BE2C (cell line): ENCODE data around the gene CCM2.
"Not testable (repeated sequence)": the region's sequence is repeated elsewhere in the genome, so short reads cannot be mapped to it uniquely, and the experiment has no call there.

Experiments
- DNase-seq: peaks from one replicate; pipeline ENCODE4 v3.0.0-alpha.2; 2020
- H3K27me3 ChIP-seq: fragments of 250-450 bp; sonication (Bioruptor Pico); 2 replicates; pipeline ENCODE4 v1.5.1; 2020; ENCODE audit warnings: mild to moderate bottlenecking
- H3K36me3 ChIP-seq: fragments of 250-450 bp; sonication (Bioruptor Pico); 2 replicates; pipeline ENCODE4 v1.5.1; 2020; ENCODE audit warnings: mild to moderate bottlenecking
- H3K4me1 ChIP-seq: fragments of 250-450 bp; sonication (Bioruptor Pico); 2 replicates; pipeline ENCODE4 v1.5.1; 2020
- H3K4me3 ChIP-seq: 2 replicates; pipeline ENCODE4 v1.5.1; 2011; ENCODE audit warnings: low read depth, low read length
- H3K9me3 ChIP-seq: fragments of 250-450 bp; sonication (Bioruptor Pico); 2 replicates; pipeline ENCODE4 v1.5.1; 2020
- CTCF ChIP-seq: IDR thresholded peaks from 2 replicates; pipeline ENCODE4 v1.5.1; 2012; ENCODE audit warnings: mild to moderate bottlenecking, low read depth, low read length

CCM2 gene

GRCh38 chr7:44987457-44987856 lies 12.5 kb upstream of the CCM2 start:
- no peak for DNase-seq
- Histone ChIP-seq H3K4me1 (peaks cover 4% of the 10 kb centered on the region; the same call in 1 of the 2 replicates), H3K4me3 (no peak overlapping the region; the same call in 1 of the 2 replicates), H3K36me3 (peaks cover 37% of the 10 kb centered on the region), H3K9me3 (no peaks in the 10 kb centered on the region), H3K27me3 (no peaks in the 10 kb centered on the region)
- no peak for TF ChIP-seq CTCF

- peaks cover 4% of the 10 kb centered on the region; the same call in 1 of the 2 replicates for H3K4me1 ChIP-seq
- H3K36me3 ChIP-seq: peaks cover 31% of the 10 kb centered on the region
- H3K9me3 ChIP-seq: no peaks in the 10 kb centered on the region
- TF ChIP-seq CTCF: no peak
- H3K4me3 ChIP-seq: no peak overlapping the region
- H3K27me3 ChIP-seq: no peaks in the 10 kb centered on the region
- no peak for DNase-seq
Observed at GRCh38 chr7:44987996-44988395, 12.0 kb upstream of the CCM2 start.

GRCh38 chr7:44988701-44989100 lies 11.3 kb upstream of the CCM2 start:
- Histone ChIP-seq H3K4me3 (no peak overlapping the region), H3K9me3 (no peaks in the 10 kb centered on the region), H3K27me3 (no peaks in the 10 kb centered on the region), H3K36me3 (peaks cover 24% of the 10 kb centered on the region), H3K4me1 (peaks cover 4% of the 10 kb centered on the region; the same call in 1 of the 2 replicates)
- no peak for DNase-seq
- no peak for TF ChIP-seq CTCF

GRCh38 chr7:44989132-44989531 lies 10.9 kb upstream of the CCM2 start:
- Histone ChIP-seq H3K36me3 (peaks cover 20% of the 10 kb centered on the region), H3K4me1 (peaks cover 4% of the 10 kb centered on the region; the same call in 1 of the 2 replicates), H3K27me3 (no peaks in the 10 kb centered on the region), H3K9me3 (no peaks in the 10 kb centered on the region), H3K4me3 (no peak overlapping the region)
- no peak for DNase-seq
- no peak for TF ChIP-seq CTCF

GRCh38 chr7:44990109-44991023 lies 9.6 kb upstream of the CCM2 start:
- Histone ChIP-seq H3K4me3 (no peak overlapping the region), H3K36me3 (peaks cover 8% of the 10 kb centered on the region), H3K9me3 (no peaks in the 10 kb centered on the region), H3K4me1 (no peaks in the 10 kb centered on the region; the same call in 1 of the 2 replicates), H3K27me3 (no peaks in the 10 kb centered on the region)
- no peak for TF ChIP-seq CTCF
- no peak for DNase-seq

GRCh38 chr7:44992004-44992795 lies 7.8 kb upstream of the CCM2 start:
- H3K9me3 ChIP-seq, H3K4me3 ChIP-seq, H3K36me3 ChIP-seq, H3K27me3 ChIP-seq, DNase-seq, H3K4me1 ChIP-seq: not testable (repeated sequence)
